Measurements from ENCODE around the gene FRMD4A. TPM values are rescaled to one million over a fixed set of nuclear protein-coding genes. Genes with fewer than 3 reads are reported as not detected.

Gene FRMD4A
- total RNA-seq, 4 donors from 2014 or later = 4.0 to 12.7 (median 5.6) TPM

DNA sequence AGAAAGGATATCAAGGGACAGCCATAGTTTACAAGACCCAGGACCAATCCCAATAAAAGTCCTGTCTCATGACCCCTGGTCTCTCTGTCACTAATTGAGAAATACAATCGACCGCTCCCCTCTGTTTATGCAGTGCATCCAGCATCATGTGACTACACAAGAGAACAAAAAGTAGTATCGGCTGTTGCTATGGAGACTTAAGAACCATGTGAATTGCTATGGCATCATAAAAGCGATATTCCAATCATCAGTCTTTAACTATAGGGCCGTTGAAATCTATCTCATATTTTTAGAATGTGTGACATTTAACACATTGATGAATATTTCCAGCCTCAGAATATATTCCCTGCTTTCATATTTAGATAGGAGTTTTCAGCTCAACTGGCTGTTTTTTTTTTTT lies 139.3 kb downstream of the FRMD4A start:
- no peaks in the 10 kb centered on the region for H3K9me3 ChIP-seq
- DNase-seq = no peak
- H3K27ac ChIP-seq = no peak overlapping the region
- intact Hi-C loops (cut with DNase I; ENCODE audit: low total_unique reads) = no loop called here
- TF ChIP-seq POLR2AphosphoS5 (IDR thresholded peaks at IDR 0.05) = no peak
- TF ChIP-seq, protein P1, sequence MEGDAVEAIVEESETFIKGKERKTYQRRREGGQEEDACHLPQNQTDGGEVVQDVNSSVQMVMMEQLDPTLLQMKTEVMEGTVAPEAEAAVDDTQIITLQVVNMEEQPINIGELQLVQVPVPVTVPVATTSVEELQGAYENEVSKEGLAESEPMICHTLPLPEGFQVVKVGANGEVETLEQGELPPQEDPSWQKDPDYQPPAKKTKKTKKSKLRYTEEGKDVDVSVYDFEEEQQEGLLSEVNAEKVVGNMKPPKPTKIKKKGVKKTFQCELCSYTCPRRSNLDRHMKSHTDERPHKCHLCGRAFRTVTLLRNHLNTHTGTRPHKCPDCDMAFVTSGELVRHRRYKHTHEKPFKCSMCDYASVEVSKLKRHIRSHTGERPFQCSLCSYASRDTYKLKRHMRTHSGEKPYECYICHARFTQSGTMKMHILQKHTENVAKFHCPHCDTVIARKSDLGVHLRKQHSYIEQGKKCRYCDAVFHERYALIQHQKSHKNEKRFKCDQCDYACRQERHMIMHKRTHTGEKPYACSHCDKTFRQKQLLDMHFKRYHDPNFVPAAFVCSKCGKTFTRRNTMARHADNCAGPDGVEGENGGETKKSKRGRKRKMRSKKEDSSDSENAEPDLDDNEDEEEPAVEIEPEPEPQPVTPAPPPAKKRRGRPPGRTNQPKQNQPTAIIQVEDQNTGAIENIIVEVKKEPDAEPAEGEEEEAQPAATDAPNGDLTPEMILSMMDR (IDR thresholded peaks at IDR 0.05) = no peak
- in situ Hi-C loops (cut with MboI; ENCODE audit: low pct_ligation_motif_present in 1 of 4, low pct_unique_long_range_greater_than_20kb in 1 of 4, low sequenced_read_pairs in 3 of 4) = loop anchor here in 1 of 4 donors (25.0 kb wide), 1 partner anchor 404 kb away; no protein-coding TSS in a partner anchor
- peaks cover 39% of the 10 kb centered on the region for H3K27me3 ChIP-seq
- 42 to 65% methylated on average over 5 of the region's 5 CpGs for WGBS, 2 donors (ENCODE audit: low coverage in 1 of 2)
- no peak overlapping the region for H3K4me3 ChIP-seq
- no peaks in the 10 kb centered on the region for H3K4me1 ChIP-seq
- H3K36me3 ChIP-seq = no peaks in the 10 kb centered on the region

DNA sequence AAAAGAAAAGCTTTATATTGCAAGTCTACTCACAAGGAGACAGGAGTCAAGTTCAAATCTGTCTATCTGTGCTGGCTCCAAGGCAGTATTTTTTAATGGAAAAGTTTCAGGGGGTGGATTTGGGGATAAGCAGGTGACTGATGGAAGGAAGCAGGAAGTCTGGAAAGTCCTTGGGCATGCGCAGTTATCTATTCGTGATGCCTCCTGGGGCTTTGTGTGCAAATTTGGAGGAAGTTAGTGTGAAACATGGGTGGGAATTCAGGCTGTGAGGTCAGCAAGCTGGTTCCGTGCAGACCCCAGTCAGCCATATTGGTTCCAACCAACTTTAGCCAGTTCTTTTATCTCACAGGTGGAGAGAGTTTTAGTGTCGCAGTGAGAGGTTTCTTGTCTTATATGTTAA lies 140.0 kb downstream of the FRMD4A start:
- H3K27me3 ChIP-seq = peaks cover 34% of the 10 kb centered on the region
- in situ Hi-C loops (cut with MboI; ENCODE audit: low pct_ligation_motif_present in 1 of 4, low pct_unique_long_range_greater_than_20kb in 1 of 4, low sequenced_read_pairs in 3 of 4) = loop anchor here in 1 of 4 donors (25.0 kb wide), 1 partner anchor 403 kb away; no protein-coding TSS in a partner anchor
- 68 to 69% methylated on average over 3 to 4 of the region's 4 CpGs for WGBS, 2 donors (ENCODE audit: low coverage in 1 of 2)
- H3K4me3 ChIP-seq = no peak overlapping the region
- intact Hi-C loops (cut with DNase I; ENCODE audit: low total_unique reads) = no loop called here
- TF ChIP-seq, protein P1 (IDR thresholded peaks at IDR 0.05) = no peak
- no peak overlapping the region for H3K27ac ChIP-seq
- no peaks in the 10 kb centered on the region for H3K36me3 ChIP-seq
- no peaks in the 10 kb centered on the region for H3K4me1 ChIP-seq
- H3K9me3 ChIP-seq = no peaks in the 10 kb centered on the region
- DNase-seq = no peak

DNA sequence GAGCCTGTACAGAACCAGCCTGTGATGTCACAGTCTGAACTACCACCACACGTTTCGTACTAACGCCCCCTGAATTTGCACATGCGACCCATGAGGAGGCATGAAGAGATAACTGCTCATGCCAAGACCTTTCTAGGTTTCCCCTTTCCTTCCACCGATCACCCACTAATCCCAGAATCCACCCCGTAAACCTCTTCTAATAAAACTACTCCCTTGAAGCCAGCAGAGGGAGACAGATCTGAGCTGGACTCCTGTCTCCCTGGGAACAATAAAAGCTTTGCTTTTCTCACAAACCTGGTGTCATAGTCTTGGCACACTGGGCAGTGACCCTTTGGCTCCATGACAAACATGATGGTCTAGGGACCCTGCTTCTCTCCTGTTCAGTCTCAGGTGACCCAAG lies 144.5 kb downstream of the FRMD4A start:
- WGBS, 2 donors (ENCODE audit: low coverage in 1 of 2) = 83 to 92% methylated on average over 2 to 6 of the region's 6 CpGs
- intact Hi-C loops (cut with DNase I; ENCODE audit: low total_unique reads) (no loop called here), in situ Hi-C loops (cut with MboI; ENCODE audit: low pct_ligation_motif_present in 1 of 4, low pct_unique_long_range_greater_than_20kb in 1 of 4, low sequenced_read_pairs in 3 of 4) (loop anchor here in 1 of 4 donors (25.0 kb wide), 1 partner anchor 399 kb away; no protein-coding TSS in a partner anchor)
- H3K36me3 ChIP-seq = no peaks in the 10 kb centered on the region
- H3K9me3 ChIP-seq = no peaks in the 10 kb centered on the region
- no peak overlapping the region for H3K4me3 ChIP-seq
- peaks cover 29% of the 10 kb centered on the region for H3K27me3 ChIP-seq
- TF ChIP-seq, protein P1 (IDR thresholded peaks at IDR 0.05) = no peak
- DNase-seq = no peak
- no peaks in the 10 kb centered on the region for H3K4me1 ChIP-seq
- H3K27ac ChIP-seq = no peak overlapping the region

DNA sequence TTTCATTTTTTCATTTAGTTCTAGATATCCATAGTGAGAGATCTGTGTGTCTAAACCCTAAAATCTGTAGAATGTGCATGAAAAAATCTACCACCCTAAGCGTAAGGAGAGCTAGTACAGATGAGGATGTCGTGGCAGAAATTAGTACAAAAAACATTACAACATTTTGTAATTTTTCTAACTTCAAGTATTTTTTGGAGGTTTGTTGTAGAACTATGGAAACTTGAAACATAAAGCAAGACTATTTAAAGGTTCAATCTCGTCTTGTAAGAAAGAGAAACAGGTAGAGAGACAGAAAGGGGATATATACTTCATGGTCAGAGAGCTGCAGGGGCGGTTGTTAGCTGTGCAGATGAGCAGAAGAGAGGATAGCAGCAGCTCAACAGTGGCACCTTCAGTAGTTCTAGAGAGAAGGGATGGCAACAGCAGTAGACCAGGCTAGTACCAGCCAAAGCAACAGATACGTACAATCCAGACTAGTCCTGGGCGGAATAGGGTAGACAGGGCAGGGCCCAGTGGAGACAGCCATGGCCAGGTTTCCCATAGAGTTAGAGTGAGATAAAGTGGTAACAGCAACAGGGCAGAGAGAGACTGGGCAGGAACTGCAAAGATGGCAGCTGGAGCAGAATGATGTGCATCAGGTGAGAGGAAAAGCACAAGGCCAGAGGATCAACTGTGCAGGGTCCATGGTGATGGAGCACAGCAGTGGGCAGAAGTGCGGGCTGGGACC lies 145.2 kb downstream of the FRMD4A start:
- TF ChIP-seq EP300 (IDR thresholded peaks at IDR 0.05; ENCODE audit: low read depth) (no peak), POLR2A (IDR thresholded peaks at IDR 0.05) (peak; percentile 12), POLR2AphosphoS5 (IDR thresholded peaks at IDR 0.05) (no peak)
- TF ChIP-seq, protein P1 (IDR thresholded peaks at IDR 0.05) = no peak
- Histone ChIP-seq H3K36me3 (no peaks in the 10 kb centered on the region), H3K4me1 (no peaks in the 10 kb centered on the region), H3K27me3 (peaks cover 29% of the 10 kb centered on the region), H3K4me3 (no peak overlapping the region), H3K27ac (no peak overlapping the region), H3K9me3 (no peaks in the 10 kb centered on the region)
- in situ Hi-C loops (cut with MboI; ENCODE audit: low pct_ligation_motif_present in 1 of 4, low pct_unique_long_range_greater_than_20kb in 1 of 4, low sequenced_read_pairs in 3 of 4) = loop anchor here in 1 of 4 donors (25.0 kb wide), 1 partner anchor 398 kb away; no protein-coding TSS in a partner anchor
- WGBS, 2 donors (ENCODE audit: low coverage in 1 of 2) = 43 to 56% methylated on average over 5 to 7 of the region's 7 CpGs
- intact Hi-C loops (cut with DNase I; ENCODE audit: low total_unique reads) = no loop called here
- no peak for DNase-seq
